WERI-Rb-1 (cell line): Measurements from ENCODE around the gene KRT82.

Experiments used
- DNase-seq: peaks from one replicate; pipeline ENCODE4 v3.0.0-alpha.2; 2020
- H3K27ac ChIP-seq: fragments of 250-450 bp; sonication (Bioruptor Pico); 2 replicates; pipeline ENCODE4 v1.5.1; 2020; ENCODE audit warnings: mild to moderate bottlenecking, moderate library complexity
- H3K27me3 ChIP-seq: fragments of 250-450 bp; sonication (Bioruptor Pico); 2 replicates; pipeline ENCODE4 v1.5.1; 2021; ENCODE audit warnings: mild to moderate bottlenecking, low read depth, moderate library complexity; ENCODE audit not compliant: insufficient read depth, severe bottlenecking
- H3K36me3 ChIP-seq: fragments of 250-450 bp; sonication (Bioruptor Pico); 2 replicates; pipeline ENCODE4 v1.5.1; 2020; ENCODE audit warnings: mild to moderate bottlenecking, moderate library complexity
- H3K4me3 ChIP-seq: 2 replicates; pipeline ENCODE4 v1.5.1; 2011; ENCODE audit warnings: low read depth, mild to moderate bottlenecking, control low read depth, low read length
- H3K9me3 ChIP-seq: fragments of 250-450 bp; sonication (Bioruptor Pico); 2 replicates; pipeline ENCODE4 v1.5.1; 2021; ENCODE audit warnings: mild to moderate bottlenecking, moderate library complexity; ENCODE audit not compliant: severe bottlenecking
- CTCF ChIP-seq: IDR thresholded peaks from 2 replicates; pipeline ENCODE4 v1.5.1; 2011; ENCODE audit warnings: low read depth, mild to moderate bottlenecking, control low read depth, inconsistent platforms, low read length

The KRT82 gene

GRCh38 chr12:52441320-52441911 lies 35.3 kb upstream of the KRT82 start:
- TF ChIP-seq CTCF, result no peak
- Histone ChIP-seq H3K36me3 (no peaks in the 10 kb centered on the region), H3K9me3 (no peaks in the 10 kb centered on the region), H3K4me3 (no peak overlapping the region), H3K27ac (no peak overlapping the region), H3K27me3 (peaks cover 95% of the 10 kb centered on the region)
- DNase-seq, result no peak

GRCh38 chr12:52440821-52441319 lies 34.7 kb upstream of the KRT82 start:
- Histone ChIP-seq H3K4me3 (no peak overlapping the region), H3K9me3 (no peaks in the 10 kb centered on the region), H3K36me3 (no peaks in the 10 kb centered on the region), H3K27me3 (peaks cover 95% of the 10 kb centered on the region), H3K27ac (no peak overlapping the region)
- DNase-seq, result no peak
- no peak for TF ChIP-seq CTCF

GRCh38 chr12:52439845-52440244 lies 33.7 kb upstream of the KRT82 start:
- Histone ChIP-seq H3K4me3 (no peak overlapping the region), H3K27ac (no peak overlapping the region), H3K27me3 (peaks cover 95% of the 10 kb centered on the region), H3K9me3 (no peaks in the 10 kb centered on the region), H3K36me3 (no peaks in the 10 kb centered on the region)
- TF ChIP-seq CTCF, result no peak
- DNase-seq, result no peak

- DNase-seq, result no peak
- TF ChIP-seq CTCF, result no peak
- H3K36me3 ChIP-seq, result no peaks in the 10 kb centered on the region
- H3K4me3 ChIP-seq, result no peak overlapping the region
- H3K27ac ChIP-seq, result no peak overlapping the region
- peaks cover 95% of the 10 kb centered on the region for H3K27me3 ChIP-seq
- H3K9me3 ChIP-seq, result no peaks in the 10 kb centered on the region
Measured at GRCh38 chr12:52439420-52439819, 33.3 kb upstream of the KRT82 start.

GRCh38 chr12:52438305-52439301 lies 32.5 kb upstream of the KRT82 start:
- no peak overlapping the region for H3K4me3 ChIP-seq
- DNase-seq, result no peak

More at GRCh38 chr12:52438305-52439301, 32.5 kb upstream of the KRT82 start:
- Histone ChIP-seq H3K36me3 (no peaks in the 10 kb centered on the region), H3K27me3 (peaks cover 98% of the 10 kb centered on the region), H3K27ac (no peak overlapping the region), H3K9me3 (no peaks in the 10 kb centered on the region)
- TF ChIP-seq CTCF, result no peak
